Activated CD8-positive, alpha-beta memory T cell treated with anti-CD3 and anti-CD28 coated beads, Interleukin-2, amount 50 U/mL, for 4 hours (primary cell): ENCODE data around the gene SFMBT2.

Experiments
- DNase-seq: peaks from one replicate; pipeline ENCODE4 v3.0.0-alpha.2; 2020

The SFMBT2 gene

DNA sequence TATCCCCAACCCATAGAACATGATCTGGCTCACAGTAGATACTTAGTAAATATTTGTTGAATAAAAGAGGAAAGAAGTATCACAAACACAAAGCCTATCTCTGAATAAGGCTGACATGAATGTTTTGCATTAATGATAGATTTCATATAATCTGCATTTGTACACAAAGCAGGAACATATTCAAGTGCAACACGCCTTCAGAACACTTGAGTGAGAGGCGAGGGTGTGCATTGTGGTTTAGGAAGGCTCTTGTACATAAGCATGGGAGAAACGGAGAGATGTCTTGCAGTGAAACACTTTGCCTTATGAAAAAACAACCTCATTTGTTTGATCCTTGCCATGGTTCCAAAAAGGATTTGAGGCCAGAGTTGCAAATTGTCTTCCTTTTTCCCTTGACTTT is 14.1 kb upstream of the SFMBT2 start:
- DNase-seq = no peak

DNA sequence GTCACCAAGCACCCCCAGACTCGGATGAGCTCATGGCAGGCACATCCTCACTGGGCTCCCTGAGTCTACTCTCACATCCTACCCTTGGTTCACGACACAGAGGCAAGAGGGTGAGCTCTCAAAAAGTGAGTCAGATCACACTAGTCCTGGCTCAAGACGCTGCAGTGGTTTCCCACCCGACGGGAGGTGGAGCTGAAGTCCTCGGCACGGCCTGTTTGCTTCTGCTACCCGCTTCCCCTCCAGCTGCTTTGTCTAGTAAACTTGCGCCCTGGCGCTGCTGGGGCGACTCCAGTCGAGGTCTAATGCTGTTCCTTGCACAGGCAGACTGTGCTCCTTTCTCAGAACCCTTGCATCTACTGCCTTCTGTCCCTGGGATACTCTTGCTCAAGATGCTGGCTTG is 13.5 kb upstream of the SFMBT2 start:
- peak; percentile 43 for DNase-seq

DNA sequence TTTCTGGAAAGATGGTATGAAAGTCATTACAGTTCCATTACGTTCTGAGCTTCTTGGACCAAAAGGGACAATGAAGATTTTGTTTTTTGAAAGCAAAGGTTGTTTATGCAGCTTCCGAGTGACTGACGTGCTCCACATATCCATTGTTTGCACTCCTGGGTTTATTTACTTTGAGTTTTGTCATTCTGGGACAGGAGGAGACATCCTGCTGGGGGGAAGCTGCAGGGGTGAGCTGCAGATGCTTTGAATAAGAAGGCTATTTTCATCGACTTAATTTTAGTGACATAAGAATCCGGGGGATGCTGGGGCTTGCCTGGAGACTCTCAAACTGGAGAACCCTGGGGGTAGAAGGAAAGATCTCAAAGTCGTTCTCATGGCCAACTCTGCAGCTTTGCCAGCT is 12.7 kb upstream of the SFMBT2 start:
- DNase-seq = no peak

DNA sequence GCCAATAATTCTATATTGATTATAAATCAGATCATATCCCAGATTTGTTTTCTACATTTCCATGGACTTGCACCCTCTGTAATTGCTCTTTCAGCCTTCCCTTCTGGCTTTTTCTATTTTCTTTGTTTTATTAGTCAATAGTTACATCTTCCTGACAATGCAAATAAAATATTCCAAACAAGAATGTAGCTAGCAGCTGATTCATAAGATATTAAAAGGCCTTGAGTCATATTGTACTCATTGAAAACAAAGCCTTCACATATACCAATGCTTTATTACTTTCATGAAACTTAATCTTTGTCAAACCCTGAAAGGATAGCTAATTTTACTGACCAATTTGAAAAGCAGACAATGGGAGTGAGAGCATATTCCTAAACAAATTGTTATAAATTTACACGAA is 10.7 kb upstream of the SFMBT2 start:
- no peak for DNase-seq

DNA sequence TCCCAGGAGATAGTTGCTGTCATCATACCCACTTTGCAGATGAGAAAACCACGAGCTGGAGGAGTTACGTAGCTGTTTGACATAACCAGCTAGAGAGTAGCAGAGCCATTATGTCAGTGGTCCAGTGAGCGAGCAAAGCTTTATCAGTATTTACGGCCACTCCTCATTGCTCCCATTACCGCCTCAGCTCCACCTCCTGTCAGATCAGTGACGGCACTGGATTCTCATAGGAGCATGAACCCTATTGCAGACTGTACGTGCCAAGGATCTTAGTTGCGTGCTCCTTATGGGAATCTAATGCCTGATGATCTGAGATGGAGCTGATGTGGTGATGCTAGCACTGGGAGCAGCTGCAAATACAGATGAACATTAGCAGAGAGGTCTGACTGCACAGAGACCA is 9.2 kb upstream of the SFMBT2 start:
- DNase-seq = no peak

DNA sequence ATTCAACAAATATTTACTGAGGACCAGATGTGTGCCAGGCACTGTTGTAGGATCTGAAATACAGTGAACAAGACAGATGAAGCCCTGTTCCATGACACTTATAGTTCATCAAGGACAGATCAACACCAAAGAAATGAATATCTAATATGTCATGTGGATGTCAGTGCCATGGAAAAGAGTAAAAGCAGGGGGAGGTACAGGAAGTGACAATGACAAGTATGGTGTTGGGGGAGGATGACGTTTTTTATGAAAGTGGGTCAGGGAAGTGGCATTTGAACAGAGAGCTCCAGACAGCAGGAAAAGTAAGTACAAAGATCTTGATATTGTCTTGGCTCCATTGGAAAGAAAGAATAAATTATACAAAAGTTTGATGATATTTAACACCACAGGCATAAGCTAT is 7.0 kb upstream of the SFMBT2 start:
- no peak for DNase-seq

DNA sequence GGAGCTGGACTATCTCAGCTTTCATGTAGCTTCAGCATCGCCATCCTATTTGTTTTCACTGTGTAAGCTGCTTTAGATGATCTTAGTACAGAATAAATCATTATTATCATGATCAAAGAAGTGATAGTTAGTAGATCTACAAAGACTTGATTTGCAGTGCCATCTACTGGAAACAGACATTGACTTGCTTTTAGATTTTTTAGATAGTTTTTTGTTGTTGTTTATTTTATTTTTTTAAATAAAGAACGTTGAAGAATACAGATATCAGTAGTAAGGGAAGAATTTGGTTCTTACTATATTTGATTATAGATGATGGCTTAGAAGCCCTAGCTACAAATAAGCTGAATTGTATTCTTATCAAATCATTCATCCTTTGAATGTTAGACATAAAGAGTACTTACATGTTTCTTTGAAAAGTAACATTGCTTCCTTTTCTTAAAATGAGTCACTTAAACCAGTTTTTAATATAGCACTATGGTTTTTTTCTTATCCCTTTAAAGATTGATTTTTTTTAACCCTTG is 6.3 kb upstream of the SFMBT2 start:
- no peak for DNase-seq

DNA sequence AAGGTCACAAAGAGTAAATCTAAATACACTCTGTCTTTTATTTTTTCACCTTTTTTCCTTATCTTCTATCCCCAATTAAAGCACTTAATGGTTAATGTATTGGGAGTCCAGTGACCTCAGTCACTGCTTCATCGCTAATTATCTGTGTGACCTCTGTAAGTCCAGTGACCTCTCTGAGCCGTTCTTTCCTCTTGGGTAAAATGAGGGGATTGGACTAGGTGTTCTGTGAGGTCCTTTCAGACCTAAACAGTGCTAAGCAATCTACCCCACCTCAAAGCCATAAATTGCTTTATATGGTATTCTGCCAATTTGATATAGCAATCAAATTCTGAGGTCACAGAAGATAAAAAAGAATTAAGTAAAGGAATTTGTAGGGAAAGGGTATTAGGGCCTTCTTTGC is 3.9 kb upstream of the SFMBT2 start:
- DNase-seq = no peak

DNA sequence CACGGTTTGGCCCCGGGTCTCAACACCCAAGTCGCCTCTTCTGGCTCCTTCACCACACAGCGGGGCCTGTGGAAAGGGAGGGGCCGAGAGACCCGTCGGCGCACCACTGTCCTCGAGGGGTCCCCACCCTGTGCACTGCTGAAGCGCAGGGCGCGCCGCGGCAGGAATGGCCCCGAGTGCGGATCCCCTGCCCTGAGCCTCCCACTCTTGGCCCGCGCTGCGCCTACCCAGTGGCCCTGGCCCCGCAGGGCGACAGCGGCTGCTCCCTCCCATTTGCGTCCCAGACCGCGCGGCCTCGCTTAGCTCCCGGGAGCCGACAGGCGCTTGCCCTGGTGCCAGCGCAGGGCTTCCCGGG is 2.1 kb upstream of the SFMBT2 start:
- peak; percentile 21 for DNase-seq

DNA sequence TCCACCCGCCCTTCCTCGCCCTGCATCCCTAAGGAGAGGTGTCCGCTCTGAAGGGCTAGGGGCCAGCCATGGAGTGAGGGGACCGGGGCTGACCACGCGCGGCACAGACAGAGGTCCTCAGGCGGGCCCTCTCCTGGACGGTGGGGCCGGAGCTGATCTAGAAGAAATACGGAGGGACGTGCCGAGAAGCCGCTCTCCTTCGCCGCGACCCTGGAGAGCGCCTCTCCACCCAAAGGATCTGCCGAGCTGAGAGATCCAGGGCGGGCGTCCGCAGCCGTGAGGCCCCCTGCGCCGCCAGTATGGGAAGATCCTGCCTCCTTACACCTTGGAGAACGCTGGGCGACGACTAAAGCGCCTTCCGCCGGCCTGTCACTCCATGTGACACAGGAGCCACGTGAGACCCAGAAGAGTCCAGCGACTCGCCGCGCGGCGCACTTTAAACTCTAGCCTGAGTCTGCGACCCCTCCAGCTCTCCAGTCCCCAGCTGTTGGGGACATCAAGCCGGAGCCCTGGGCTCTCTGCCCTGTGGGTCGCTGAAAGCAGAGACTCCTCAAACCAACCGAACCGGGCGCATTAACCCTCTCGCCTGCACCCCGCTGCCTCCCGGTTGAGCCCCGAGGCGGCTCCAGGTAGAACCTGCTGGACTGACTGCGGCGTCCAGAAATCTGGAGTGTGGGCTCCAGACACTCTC is 1.5 kb upstream of the SFMBT2 start:
- peak; percentile 25 for DNase-seq

DNA sequence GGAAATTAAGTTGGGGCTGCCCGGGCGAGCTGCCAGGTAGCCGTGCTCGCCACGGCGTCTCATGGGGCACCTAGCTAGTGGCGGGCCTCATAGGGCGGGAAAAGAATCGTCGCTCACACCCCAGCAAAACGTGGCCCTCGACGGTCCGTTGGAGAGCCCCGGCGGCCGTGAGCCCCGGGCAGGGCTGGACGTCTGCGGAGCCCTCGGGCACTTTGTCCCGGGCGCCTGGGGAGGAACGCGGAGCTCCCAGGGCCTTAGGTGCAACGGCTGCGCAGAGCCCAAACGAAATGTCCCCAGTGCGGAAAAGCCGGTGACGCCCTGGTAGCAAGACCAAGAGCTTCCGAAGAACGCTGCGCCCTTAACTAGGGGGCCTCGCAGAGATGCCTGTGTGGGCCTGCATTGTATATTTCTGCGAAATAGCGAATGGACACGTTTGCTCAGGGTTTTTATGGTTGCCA is 866 bp upstream of the SFMBT2 start:
- peak; percentile 44 for DNase-seq

DNA sequence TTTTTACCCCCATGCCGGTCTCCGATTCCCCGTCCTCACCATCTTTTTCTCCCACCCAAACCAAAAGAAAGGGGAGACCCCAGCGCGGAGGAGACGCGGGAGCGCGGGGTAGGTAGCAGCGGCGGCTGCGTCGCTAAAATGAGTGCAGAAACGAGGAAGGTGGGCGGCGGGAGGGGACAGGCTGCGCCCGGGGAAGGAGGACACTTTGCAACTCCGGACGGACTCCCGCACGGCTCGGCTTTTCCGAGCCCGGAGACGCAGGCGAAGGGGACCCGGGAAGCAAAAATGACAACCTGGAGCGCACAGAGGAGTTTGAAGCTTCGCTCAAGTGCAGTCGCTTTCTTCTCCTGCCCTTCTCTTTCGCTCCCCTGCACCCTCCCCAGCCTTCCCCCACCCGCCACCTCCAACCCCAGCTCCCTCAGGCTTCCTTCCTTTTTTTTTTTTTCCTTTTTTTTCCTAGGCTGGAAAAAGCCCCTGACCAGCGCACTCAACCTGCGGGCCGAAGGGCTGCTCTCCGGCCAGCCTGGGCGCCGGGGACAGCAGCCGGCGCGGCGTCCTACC is 453 bp downstream of the SFMBT2 start:
- DNase-seq = peak; percentile 49

DNA sequence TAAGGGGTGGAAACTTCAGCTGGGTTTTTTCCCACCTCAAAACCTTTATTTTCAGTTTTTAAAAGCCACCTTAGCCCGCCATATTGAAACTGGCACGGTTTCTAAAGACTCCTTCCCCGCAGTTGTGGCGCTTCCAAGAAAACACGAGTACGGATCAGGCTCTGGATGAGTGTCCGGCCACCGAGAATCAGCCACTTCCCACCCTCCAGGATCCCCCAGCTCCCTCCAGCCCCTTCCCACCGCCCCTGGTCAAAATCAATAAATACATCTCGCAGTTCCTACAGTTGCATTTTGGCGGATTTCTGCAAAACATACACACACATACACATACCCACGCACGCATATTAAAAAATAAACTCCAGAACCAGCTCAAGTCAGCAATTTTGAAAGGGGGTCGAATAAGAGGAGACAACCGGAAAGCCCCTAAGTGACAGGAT is 1.1 kb downstream of the SFMBT2 start:
- DNase-seq = peak; percentile 23

DNA sequence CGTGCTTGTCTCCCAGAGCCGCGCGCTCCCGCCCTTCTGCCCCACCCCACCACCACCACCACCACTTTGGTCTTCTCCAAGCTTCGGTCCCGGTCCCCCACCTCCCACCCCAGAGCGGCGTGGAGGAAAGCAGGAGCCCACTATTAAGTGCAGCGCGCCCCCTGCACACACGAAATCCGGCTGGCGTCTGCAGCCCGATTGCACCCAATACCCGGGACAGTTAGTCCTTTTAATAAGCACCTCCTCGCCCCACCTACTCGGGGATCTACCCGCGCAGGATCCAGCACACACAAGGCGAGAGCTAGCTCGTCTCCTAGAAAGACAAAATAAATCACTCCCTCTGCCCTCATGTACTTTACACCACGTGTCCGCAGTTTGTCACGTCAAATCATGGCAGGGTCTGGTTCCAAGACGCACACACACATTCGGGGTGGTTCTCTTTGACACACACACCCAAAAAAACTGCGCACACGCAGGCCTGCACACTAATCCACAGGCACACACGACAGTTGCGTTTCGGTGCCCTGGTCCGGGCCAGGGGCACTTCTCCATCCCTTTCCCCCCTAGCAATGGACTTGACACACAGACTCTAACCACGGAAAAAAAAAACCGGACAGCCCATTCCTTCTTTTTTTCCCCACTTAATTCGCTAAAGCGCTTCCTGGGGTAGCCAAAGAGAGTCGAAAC is 1.6 kb downstream of the SFMBT2 start:
- DNase-seq = peak; percentile 52

DNA sequence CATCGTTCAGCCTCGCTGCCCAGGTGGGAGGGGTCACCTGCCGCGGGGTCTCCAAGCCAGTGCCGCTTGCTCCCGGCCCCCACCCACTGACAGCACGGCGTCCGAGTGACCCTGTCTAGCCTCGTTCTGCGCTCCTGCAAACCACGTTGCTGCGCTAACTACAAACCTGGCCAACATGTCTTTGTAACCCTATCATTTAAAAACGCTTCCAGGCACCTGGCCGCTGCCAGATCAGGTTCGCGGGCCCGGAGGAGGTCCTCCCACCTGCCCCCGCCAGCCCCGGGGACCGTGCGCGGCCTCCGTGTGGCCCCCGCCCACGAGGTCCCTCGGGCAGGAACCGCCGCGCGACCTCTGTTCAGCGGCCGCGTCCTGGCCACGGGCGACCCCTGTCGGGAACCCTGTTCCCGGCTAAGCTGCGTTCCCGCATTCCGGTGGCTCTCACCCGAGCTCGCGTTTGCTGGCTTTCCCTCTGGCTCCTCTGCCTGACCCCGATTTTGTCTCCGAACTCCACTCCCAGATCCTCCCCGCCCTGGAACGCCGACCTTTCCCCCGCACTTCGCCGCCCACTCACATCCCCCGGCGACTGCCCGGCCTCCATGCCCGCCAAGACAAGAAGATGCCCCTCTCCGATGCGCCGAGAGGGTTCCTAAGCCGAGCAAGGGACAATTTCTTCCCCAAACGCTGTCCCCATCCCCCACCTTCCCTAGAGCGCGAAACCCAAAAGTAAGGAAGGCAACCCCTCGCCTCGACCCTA is 2.4 kb downstream of the SFMBT2 start:
- peak; percentile 61 for DNase-seq

DNA sequence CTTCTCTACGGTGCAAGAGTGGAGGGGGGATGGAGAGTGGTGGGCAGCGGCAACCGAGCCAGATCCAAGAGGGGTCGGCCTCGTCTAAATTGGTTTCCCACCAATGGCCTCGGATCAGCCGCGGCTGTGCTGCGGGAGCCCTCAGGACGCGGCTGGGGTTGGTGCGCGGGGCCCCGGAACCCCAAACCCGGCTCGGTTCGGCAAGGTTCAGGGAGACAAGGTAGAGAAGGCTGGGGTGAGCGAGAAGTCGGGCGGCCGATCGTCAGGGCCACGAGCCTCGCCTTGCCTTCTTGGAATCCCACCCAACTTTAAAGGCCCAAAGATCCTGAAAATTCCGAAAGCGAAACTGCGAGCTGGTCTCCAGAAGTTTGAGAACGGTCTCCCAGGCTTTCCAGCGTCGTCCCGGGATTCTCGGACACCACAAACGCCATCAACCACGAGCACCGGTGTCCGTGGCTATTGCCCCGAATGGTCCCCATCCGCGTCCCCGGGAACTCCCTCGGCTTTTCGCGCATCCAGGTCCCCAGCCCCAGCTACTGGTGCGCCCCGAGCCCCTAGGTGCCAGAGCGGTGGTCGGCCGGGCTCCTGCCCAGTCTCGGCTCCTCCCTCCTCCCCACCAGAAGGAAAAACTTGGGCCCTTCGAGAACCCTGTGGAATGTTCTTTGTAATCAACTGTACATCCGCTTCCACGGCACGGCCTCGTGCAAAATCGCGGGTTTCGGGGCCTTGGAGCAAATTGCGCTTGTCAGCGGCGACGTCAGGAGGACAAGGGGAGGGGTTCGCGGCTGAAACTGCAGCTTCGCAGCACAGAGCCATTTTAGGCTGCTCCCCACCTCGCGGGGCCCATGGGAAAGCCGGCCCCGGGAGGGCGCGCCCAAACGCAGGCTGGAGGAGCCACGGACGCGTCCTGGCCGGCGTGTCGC is 3.2 kb downstream of the SFMBT2 start:
- DNase-seq = peak; percentile 57

DNA sequence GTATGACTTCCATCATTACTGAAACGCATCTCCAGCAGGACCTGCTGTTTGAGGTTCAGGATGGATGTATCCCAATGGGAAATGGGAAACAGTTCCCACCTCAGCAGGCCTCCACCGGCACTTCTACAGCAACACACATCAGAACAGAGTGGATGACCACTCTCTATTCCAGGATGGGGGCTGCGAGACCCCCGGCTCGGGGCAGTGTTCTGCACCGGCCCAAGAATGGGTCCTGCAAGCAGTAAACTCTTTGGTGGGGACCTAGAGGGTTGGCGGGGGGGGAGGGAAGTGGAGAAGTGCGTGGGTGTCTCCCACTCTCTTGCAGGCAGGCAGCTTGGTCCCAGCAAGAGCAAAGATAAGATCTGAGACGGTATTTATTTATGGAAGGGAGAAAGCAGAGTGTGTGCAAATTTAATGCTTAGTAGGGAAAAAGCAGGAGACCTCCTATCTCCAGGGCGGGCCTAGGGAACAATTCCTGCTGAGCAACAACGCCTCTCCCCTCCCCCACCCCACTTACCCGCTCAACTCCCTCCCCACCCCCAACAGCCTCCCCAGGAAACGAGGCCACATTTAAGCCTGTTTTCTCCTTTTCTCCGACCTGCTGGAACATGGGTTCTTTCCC is 4.0 kb downstream of the SFMBT2 start:
- DNase-seq = no peak

DNA sequence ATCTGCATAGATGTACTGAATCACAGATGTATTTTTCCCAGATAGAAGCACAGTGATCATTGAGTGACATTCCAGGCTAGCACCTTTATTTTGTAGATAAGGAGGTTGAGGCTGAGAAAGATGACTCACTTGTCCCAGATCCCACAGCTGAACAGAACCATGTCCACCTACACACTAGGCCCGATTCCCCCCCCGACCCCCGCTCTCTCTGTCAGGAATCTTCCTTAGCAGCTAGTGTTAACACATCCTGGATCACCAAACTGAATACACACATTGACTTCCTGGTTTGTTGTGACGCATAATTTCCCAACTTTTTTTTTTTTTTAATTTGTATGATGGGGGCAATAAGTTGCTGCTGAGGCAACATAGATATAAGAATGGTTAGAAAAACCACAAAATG is 5.2 kb downstream of the SFMBT2 start:
- no peak for DNase-seq

DNA sequence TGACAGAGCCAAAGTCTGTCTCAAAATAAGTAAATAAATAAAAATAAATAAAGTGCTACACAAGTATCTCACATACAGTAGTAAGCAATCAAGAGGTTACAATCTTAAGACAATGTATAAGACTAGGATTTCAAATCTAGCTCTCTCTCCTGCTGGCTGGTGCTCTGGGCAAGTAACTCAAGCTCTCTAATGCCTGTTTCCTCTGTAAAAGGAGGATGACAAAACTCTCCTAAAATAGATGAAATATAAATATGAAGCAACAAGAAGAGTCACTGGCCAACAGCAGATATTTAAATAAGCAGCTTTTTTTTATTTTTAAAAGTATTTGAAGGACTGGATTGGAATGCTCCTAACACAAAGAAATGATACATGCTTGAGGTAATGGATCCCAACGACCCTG is 7.2 kb downstream of the SFMBT2 start:
- no peak for DNase-seq

DNA sequence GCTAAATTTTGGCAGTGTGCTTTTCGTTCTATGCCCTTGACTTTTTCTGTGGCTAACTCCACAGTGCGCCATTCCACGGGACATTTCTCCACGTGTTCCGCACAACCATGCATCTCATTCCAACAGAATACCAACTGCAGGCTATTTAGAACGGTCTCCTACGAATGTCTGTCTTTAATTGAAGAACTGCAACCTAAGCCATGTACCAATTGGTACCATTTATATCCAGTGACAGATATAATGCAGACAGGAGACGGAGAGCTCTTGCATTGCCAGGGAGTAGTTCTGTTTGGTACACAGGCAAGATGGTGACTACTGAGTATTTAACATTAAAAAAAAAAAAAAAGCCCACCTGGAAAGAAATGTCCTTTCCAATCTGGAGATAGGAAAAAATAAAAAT is 9.1 kb downstream of the SFMBT2 start:
- no peak for DNase-seq

DNA sequence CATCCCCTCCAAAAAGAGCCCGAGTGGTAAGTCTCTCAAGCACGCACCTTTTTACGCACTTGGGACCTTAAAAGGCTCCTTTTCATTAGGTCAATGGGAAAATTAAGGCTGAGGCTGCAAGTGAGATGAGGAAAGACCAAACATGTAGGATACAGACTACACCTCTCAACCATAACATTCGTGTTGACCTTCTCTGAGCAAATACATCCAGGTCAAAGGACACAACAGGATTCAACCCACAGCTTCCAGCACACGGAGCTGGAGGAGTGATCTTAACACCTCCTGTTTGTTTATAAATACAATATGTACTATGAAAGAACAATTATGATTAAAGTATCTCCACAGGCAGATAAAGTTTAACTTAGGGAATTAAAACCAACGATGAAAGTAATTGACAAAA is 9.7 kb downstream of the SFMBT2 start:
- DNase-seq = no peak
